GM13976 (cell line): ENCODE results near the gene EPS15.

Experiments used
- DNase-seq: peaks from one replicate; pipeline ENCODE4 v3.0.0; 2012; ENCODE audit warnings: low spot score
- CTCF ChIP-seq: IDR thresholded peaks from 2 replicates; pipeline ENCODE4 v1.5.1; 2012; ENCODE audit warnings: borderline replicate concordance, mild to moderate bottlenecking; ENCODE audit not compliant: insufficient read depth; ENCODE audit errors: extremely low read depth, missing control alignments, control extremely low read depth
- in situ Hi-C: fragments of 300-500 bp; cut with MboI; formaldehyde crosslinking; loops from one replicate; pipeline ENCODE4 v1.12.0; 2022; ENCODE audit warnings: low sequenced_read_pairs, mixed read lengths, inconsistent platforms; ENCODE audit not compliant: unreplicated experiment

The EPS15 gene

GRCh38 chr1:51346086-51346942, 172.8 kb downstream of the EPS15 start:
- in situ Hi-C loops, result no loop called here
- no peak for TF ChIP-seq CTCF
- no peak for DNase-seq

- DNase-seq, result no peak
- TF ChIP-seq CTCF, result no peak
- in situ Hi-C loops, result no loop called here
Measured at GRCh38 chr1:51345300-51345687, 173.8 kb downstream of the EPS15 start.

- in situ Hi-C loops, result no loop called here
- peak; percentile 63 for DNase-seq
- TF ChIP-seq CTCF, result no peak
Measured at GRCh38 chr1:51344602-51345299, 174.3 kb downstream of the EPS15 start.

- in situ Hi-C loops, result no loop called here
- no peak for DNase-seq
- TF ChIP-seq CTCF, result no peak
Measured at GRCh38 chr1:51344276-51344601, 174.8 kb downstream of the EPS15 start.

GRCh38 chr1:51343624-51344023, 175.4 kb downstream of the EPS15 start:
- no peak for DNase-seq
- in situ Hi-C loops, result no loop called here
- no peak for TF ChIP-seq CTCF

- DNase-seq, result no peak
- TF ChIP-seq CTCF, result no peak
- in situ Hi-C loops, result no loop called here
Measured at GRCh38 chr1:51342591-51343206, 176.4 kb downstream of the EPS15 start.
